ENCODE data around the gene SETBP1.

The SETBP1 gene

DNA sequence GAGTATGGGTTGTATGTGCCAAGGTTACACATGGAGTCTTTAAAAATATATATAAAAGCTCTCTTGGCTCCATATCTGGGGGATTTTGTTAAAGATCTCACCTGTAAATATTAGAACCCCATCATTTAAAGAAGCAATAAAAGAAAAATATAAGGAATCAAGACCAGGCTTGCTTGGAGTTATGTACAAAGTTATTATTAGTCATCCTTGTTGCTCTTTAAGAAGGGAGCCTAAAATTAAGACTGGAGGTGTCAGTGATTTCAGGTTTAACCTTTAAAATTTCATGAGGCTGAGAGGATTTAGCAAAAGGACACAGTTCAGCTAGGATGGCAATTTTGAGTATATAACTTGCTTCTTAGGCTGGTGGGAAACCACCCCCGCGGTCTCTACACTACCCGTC lies 181.4 kb downstream of the SETBP1 start:
- DNase-seq (ENCODE audit: low spot score): no peak
- in situ Hi-C loops (cut with MboI; ENCODE audit: low sequenced_read_pairs, unreplicated experiment): no loop called here

GRCh38 chr18:44866103-44866502 lies 185.4 kb downstream of the SETBP1 start:
- no peak for DNase-seq (ENCODE audit: low spot score)
- in situ Hi-C loops (cut with MboI; ENCODE audit: low sequenced_read_pairs, unreplicated experiment): no loop called here
- no peak for TF ChIP-seq CTCF (IDR thresholded peaks at IDR 0.05; ENCODE audit: borderline replicate concordance, control extremely low read depth, extremely low read depth, insufficient read depth, missing control alignments)

More for the DNA sequence above, 181.4 kb downstream of the SETBP1 start:
- TF ChIP-seq CTCF (IDR thresholded peaks at IDR 0.05; ENCODE audit: borderline replicate concordance, control extremely low read depth, extremely low read depth, insufficient read depth, missing control alignments): no peak

GRCh38 chr18:44869533-44869932 lies 188.8 kb downstream of the SETBP1 start:
- no peak for TF ChIP-seq CTCF (IDR thresholded peaks at IDR 0.05; ENCODE audit: borderline replicate concordance, control extremely low read depth, extremely low read depth, insufficient read depth, missing control alignments)
- DNase-seq (ENCODE audit: low spot score): no peak
- in situ Hi-C loops (cut with MboI; ENCODE audit: low sequenced_read_pairs, unreplicated experiment): no loop called here

DNA sequence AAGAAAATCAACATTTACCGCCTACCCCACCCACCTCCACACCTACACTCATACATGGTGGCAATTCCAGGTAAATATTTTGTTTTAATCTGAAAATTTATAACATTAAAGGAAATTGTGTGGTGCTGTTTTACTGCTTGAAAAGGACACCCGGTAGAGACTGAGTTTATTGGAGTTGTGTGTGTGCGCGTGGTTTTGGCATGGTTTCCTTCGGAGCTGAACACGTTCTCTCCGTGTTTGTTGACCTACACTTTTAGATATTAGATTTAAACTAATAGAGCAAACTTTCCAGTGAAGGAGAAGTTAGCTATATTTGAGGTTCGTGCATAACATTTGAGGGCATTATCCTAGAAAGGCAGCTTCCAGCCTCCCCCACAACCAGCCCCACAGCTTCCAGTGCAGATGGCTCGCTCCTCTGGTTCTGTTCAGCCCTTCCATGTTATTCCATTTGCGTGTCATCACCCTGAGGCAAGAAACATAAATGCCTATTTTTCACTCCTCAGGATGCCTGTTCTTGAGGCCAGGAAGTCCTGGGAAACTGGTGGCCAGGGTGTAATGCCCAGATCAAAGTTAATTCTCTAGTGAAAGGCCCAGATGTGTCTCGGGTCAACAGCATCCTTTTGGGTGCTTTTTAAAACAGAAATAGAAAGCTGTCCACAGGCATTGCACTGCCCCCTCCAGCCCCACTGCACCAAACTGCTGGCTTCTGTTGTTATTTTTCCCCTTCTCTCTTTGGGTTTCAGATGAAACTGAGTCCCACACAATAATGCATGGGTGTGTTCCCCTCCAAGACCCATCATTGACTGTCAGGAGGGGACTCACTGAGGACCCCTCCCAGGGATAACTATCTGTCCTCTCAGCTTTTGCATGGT lies 190.2 kb downstream of the SETBP1 start:
- in situ Hi-C loops (cut with MboI; ENCODE audit: low sequenced_read_pairs, unreplicated experiment): no loop called here
- TF ChIP-seq CTCF (IDR thresholded peaks at IDR 0.05; ENCODE audit: borderline replicate concordance, control extremely low read depth, extremely low read depth, insufficient read depth, missing control alignments): no peak

GRCh38 chr18:44871771-44872170 lies 191.1 kb downstream of the SETBP1 start:
- no peak for DNase-seq (ENCODE audit: low spot score)
- in situ Hi-C loops (cut with MboI; ENCODE audit: low sequenced_read_pairs, unreplicated experiment): no loop called here
- no peak for TF ChIP-seq CTCF (IDR thresholded peaks at IDR 0.05; ENCODE audit: borderline replicate concordance, control extremely low read depth, extremely low read depth, insufficient read depth, missing control alignments)

More for the DNA sequence above, 190.2 kb downstream of the SETBP1 start:
- no peak for DNase-seq (ENCODE audit: low spot score)

GRCh38 chr18:44876024-44876423 lies 195.3 kb downstream of the SETBP1 start:
- in situ Hi-C loops (cut with MboI; ENCODE audit: low sequenced_read_pairs, unreplicated experiment): no loop called here
- TF ChIP-seq CTCF (IDR thresholded peaks at IDR 0.05; ENCODE audit: borderline replicate concordance, control extremely low read depth, extremely low read depth, insufficient read depth, missing control alignments): no peak
- no peak for DNase-seq (ENCODE audit: low spot score)

Data from GM13976 (cell line).